AG04450 (cell line): ENCODE measurements around the gene SPEG. TPM values are rescaled to one million over a fixed set of nuclear protein-coding genes. Genes with fewer than 3 reads are reported as not detected.
A peak's percentile ranks its signal among the peaks of the same experiment; 100 is the strongest.

ENCODE experiments used
- CTCF ChIA-PET: fragments of 300-600, 350-600 bp; formaldehyde crosslinking; extraction: SDS; loops from one replicate; lab custom pipeline; 2022; ENCODE audit warnings: antibody characterized with exemption, inconsistent platforms; lab: Charles Lee
- POLR2A ChIA-PET: fragments of 350-600 bp; formaldehyde crosslinking; extraction: SDS; loops from one replicate; lab custom pipeline; 2021; ENCODE audit warnings: antibody characterized with exemption, inconsistent platforms; lab: Yijun Ruan, JAX
- DNase-seq: peaks from one replicate; pipeline ENCODE4 v3.0.0-alpha.2; 2011; ENCODE audit warnings: low read depth, low spot score
- H3K27ac ChIP-seq: one replicate; pipeline ENCODE4 v1.5.1; 2012; ENCODE audit warnings: low read depth, low read length, control low read depth
- H3K27me3 ChIP-seq: one replicate; pipeline ENCODE4 v1.6.0; 2012; ENCODE audit warnings: low read length; ENCODE audit not compliant: control insufficient read depth, insufficient read depth
- H3K4me3 ChIP-seq: 2 replicates; pipeline ENCODE4 v1.5.1; 2011; ENCODE audit warnings: mild to moderate bottlenecking, low read depth, low read length, control low read depth
- H3K9me3 ChIP-seq: 2 replicates; pipeline ENCODE4 v1.5.1; 2012; ENCODE audit warnings: low read length; ENCODE audit not compliant: control insufficient read depth, insufficient read depth
- CTCF ChIP-seq: IDR thresholded peaks from 2 replicates; pipeline ENCODE4 v1.5.1; 2011; ENCODE audit warnings: low read depth, low read length, control low read depth, inconsistent platforms
- polyA plus RNA-seq: library from polyadenylated mRNA; depleted of rRNA; stranded (reverse); fragments of >200 nt; gene quantifications from 2 replicates; pipeline ENCODE4 v1.2.3, GENCODE V29; 2011

Gene SPEG
- polyA plus RNA-seq, 1 experiment, result 28.0 TPM

- TF ChIP-seq CTCF, result no peak
- CTCF ChIA-PET, result interaction anchor here (0.9 to 6.4 kb wide), 5 partner anchors 21 to 75 kb away, joined by 3 to 29 read pairs (median 5); a partner anchor contains a TSS
- no peak for DNase-seq
- POLR2A ChIA-PET, result interaction anchor here (1.2 kb wide), 1 partner anchor 52 kb away, joined by 4 read pairs; no protein-coding TSS in a partner anchor
- no peaks in the 10 kb centered on the region for H3K27me3 ChIP-seq
- H3K4me3 ChIP-seq, result no peak overlapping the region
- H3K27ac ChIP-seq, result no peak overlapping the region
- no peaks in the 10 kb centered on the region; the same call in 1 of the 2 replicates for H3K9me3 ChIP-seq
Measured at GRCh38 chr2:219455581-219455980, 20.9 kb downstream of the SPEG start.

- ChIA-PET POLR2A (no interaction called here), CTCF (interaction anchor here (0.7 to 6.4 kb wide), 12 partner anchors 8 to 72 kb away, joined by 3 to 29 read pairs (median 6); no protein-coding TSS in a partner anchor)
- Histone ChIP-seq H3K27me3 (no peaks in the 10 kb centered on the region), H3K9me3 (no peaks in the 10 kb centered on the region), H3K27ac (no peak overlapping the region), H3K4me3 (no peak overlapping the region)
- DNase-seq, result no peak
- TF ChIP-seq CTCF, result no peak
Measured at GRCh38 chr2:219457784-219458369, 23.2 kb downstream of the SPEG start.

- no peak for TF ChIP-seq CTCF
- ChIA-PET CTCF (interaction anchor here (0.6 to 3.4 kb wide), 24 partner anchors 8 to 126 kb away, joined by 3 to 27 read pairs (median 6); partner anchors contain the start of gene GMPPA), POLR2A (interaction anchor here (1.0 kb wide), 2 partner anchors 27 to 39 kb away, joined by 3 read pairs; no protein-coding TSS in a partner anchor)
- DNase-seq, result no peak
- H3K4me3 ChIP-seq, result no peak overlapping the region
- H3K27me3 ChIP-seq, result no peaks in the 10 kb centered on the region
- H3K9me3 ChIP-seq, result no peaks in the 10 kb centered on the region
- H3K27ac ChIP-seq, result no peak overlapping the region
Measured at GRCh38 chr2:219458996-219459395, 24.4 kb downstream of the SPEG start.

GRCh38 chr2:219459460-219460311 lies 25.0 kb downstream of the SPEG start:
- Histone ChIP-seq H3K27ac (peak overlapping the region; percentile 70), H3K4me3 (no peak overlapping the region), H3K9me3 (no peaks in the 10 kb centered on the region), H3K27me3 (no peaks in the 10 kb centered on the region)
- no peak for DNase-seq
- ChIA-PET POLR2A (interaction anchor here (1.0 to 1.5 kb wide), 5 partner anchors 27 to 61 kb away, joined by 3 to 9 read pairs (median 3); partner anchors contain the start of gene GMPPA), CTCF (interaction anchor here (0.5 to 3.4 kb wide), 26 partner anchors 9 to 193 kb away, joined by 3 to 27 read pairs (median 5); partner anchors contain the start of gene GMPPA)
- TF ChIP-seq CTCF, result peak; percentile 95
